HG03064 (cell line): ENCODE results near the gene TBATA.

ENCODE experiments used
- ATAC-seq: cut with Tn5 transposase; IDR thresholded peaks from one replicate; pipeline ENCODE4 v1.9.1; 2021; ENCODE audit warnings: low read depth; ENCODE audit not compliant: unreplicated experiment

TBATA gene

DNA sequence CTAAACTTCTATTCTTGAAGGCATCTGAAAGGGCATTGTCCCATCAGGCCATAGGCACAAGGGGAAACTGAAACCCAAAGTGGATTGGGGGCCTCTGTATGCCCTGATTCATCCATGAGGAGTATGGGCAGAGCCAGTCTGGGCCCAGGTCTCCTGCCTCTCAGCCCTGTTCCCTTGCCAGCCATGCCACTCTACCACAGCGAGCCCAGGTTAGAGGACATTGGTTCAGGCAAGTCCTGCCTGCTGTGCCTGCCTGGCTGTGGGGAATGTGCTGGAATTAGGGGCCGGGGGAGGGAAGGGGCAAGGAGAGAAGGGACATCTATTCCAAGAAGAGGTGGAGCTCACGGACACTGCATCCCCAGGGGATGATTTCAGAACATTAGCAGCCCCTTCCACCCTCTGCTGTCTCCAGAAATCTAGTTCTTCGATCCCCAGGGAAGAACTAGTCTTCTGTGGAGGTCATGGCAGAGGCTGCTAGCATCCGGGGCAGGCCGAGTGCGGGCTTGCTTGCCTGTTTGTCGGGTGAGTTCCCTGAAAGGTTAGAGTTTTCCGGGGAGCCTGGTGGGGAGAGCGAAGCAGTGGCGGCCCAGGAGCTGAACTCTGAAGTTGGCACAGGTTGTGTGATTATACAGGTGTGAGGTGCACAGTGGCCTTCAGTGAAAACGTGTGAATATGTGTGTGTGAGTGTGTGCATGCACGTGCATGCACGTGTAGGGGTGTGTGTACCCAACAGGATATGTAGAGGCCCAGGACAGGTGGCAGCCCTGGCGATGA, 37.8 kb downstream of the TBATA start:
- no peak for ATAC-seq

GRCh38 chr10:70745555-70745954, 39.6 kb downstream of the TBATA start:
- ATAC-seq, result no peak

GRCh38 chr10:70744617-70745143, 40.5 kb downstream of the TBATA start:
- ATAC-seq, result no peak

DNA sequence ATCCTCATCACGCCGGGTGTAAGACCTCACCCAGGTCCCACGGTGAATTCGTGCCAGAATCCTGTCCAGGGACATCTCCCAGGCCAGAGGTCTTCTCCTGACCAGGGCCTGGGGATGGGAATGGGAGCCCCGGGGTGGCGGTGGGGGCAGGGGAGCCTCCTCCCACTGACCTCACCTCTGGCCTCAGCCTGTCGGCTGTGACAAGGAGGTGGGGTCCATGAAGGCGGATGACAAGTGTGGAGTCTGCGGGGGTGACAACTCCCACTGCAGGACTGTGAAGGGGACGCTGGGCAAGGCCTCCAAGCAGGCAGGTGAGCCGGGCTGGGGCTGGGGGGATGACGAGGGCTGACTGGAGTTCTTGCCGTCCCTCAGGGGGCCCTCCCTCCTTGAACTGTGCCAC, 41.3 kb downstream of the TBATA start:
- no peak for ATAC-seq

DNA sequence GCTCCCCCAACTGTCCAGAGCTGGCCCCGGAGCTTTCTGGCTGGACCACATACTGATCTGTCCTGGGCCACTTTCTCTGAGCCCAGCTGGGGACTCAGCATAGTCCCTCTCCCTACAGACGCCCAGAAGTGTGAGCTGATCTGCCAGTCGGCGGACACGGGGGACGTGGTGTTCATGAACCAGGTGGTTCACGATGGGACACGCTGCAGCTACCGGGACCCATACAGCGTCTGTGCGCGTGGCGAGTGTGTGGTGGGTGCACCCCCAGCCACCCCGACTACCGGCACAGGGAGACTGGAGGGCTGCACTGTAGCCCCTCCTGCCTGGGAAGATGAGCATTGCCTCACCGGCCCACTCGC, 41.8 kb downstream of the TBATA start:
- no peak for ATAC-seq

- ATAC-seq, result no peak
These were observed 42.4 kb downstream of the TBATA start for GRCh38 chr10:70742537-70743429.

GRCh38 chr10:70740406-70741288, 44.5 kb downstream of the TBATA start:
- no peak for ATAC-seq

- no peak for ATAC-seq
These were observed 46.4 kb downstream of the TBATA start for GRCh38 chr10:70738761-70739121.

DNA sequence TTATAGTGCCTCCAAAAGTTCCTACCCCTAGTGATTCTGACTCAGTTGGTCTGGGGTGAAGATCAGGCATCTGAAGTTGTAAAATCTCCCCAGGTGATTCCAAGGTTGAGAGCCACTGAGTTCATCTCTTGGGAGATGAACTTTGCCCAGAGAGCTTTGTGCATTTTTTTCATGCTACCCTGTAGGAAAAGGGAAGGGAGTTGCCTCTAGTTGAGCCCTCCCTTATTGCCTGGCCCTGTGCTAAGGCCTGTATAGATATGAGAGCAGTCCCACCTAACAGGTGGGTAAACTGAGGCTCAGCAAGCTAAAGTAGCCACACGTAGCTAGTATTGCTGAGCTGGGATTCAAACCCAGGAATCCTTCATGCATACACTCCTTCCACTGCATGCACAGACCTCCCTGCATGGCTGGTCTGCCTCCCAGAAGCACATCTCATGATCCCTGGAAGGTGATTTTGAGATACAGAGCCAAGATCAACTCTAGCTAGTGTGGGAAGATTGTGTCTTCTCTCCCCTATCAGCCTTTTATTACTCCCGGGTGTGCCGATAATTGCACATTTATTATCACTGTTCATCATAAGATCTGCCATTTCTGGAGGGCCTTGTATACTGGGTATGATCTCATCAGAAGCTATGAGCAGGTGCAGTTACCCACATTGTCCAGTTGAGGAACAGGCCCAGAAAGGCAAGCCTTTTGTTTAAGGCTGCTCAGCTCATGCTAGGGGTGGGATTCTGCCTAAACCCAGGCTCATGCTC, 47.0 kb downstream of the TBATA start:
- no peak for ATAC-seq

DNA sequence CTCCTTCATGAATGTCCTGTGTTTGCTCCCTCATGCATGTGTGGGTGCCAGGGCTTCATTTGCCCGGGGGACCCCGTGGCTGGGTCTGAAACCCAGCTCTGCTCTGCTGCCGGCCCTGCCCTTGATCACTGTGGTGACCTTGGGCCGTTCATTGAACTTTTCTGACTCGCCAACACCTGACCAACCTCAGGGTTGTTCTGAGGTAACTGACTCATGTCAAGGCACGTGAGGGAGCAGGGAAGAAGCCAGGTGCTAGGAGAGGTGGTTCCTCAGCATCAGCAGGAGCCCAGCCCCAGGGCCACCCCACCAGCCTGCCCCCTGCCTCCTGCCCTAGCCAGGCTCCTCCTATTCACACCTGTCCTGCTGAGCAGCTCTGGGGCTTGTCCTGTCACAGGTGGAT, 47.9 kb downstream of the TBATA start:
- ATAC-seq, result no peak

DNA sequence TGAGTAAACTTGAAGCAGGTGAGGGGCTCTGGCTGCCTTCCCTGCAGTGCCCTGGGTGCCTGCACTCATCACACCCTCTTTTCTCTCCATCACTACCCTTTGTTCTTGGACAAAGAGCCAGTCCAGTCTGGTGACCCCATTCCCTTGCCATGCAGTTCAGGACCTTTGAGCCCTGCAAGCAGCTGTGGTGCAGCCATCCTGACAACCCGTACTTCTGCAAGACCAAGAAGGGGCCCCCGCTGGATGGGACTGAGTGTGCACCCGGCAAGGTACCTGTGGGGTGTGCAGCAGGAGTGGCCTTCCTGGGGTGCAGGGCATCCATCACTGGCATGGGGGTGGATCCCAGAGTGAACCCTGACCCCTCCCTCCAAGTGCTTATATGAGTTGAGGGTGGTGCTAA, 48.7 kb downstream of the TBATA start:
- no peak for ATAC-seq

DNA sequence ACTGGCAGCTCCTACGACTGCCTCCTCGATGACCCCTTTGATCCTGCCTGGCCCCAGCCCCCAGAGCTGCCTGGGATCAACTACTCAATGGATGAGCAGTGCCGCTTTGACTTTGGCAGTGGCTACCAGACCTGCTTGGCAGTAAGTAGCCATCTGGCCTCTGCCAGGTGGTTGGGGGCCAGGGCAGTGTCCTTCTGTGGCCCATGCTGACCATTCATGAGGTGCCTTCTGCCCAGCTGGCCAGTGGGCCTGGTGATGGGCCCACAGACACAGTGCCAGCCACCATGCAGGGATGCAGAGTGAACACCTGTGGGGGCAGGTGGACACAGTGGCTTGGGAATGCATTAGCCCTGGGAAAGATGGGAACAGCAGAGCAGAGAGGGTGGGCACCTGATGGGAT, 50.0 kb downstream of the TBATA start:
- ATAC-seq, result no peak

GRCh38 chr10:70733051-70733450, 52.1 kb downstream of the TBATA start:
- no peak for ATAC-seq

DNA sequence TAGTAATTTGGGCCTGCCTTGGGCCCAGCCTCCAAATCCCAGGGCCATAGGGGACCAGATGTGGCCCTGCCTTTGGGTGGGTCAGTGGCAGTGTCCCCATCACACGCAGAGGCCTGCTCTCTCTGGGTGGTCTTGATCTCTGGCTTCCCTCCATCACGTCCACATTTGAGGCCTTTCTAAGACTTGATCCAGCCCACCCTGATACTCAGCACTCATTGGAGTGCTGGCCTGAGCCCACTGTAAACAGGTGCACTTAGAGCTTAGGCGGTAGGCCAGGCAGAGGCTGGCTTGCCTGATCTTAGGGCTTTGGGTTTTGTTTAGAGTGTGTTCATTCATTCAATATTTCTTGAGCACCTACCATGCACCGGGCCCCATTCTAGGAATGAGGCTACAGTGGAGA, 52.6 kb downstream of the TBATA start:
- ATAC-seq, result no peak

DNA sequence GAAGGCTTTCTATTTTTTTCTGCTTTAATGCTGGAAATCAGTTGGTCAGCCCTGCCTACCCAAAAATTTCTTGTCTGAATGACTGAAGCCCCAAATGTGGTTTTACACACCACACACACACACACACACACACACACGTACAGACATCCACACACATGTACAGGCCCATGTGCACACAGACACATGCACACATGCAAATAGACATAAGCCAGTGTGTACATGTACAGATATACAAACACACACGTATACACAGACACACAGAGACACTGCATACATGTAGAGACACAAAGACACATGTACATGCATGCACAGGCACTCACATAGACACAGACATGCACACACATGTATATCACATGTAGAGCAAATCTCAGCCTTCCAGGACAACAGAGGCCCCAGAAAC, 54.2 kb downstream of the TBATA start:
- no peak for ATAC-seq

DNA sequence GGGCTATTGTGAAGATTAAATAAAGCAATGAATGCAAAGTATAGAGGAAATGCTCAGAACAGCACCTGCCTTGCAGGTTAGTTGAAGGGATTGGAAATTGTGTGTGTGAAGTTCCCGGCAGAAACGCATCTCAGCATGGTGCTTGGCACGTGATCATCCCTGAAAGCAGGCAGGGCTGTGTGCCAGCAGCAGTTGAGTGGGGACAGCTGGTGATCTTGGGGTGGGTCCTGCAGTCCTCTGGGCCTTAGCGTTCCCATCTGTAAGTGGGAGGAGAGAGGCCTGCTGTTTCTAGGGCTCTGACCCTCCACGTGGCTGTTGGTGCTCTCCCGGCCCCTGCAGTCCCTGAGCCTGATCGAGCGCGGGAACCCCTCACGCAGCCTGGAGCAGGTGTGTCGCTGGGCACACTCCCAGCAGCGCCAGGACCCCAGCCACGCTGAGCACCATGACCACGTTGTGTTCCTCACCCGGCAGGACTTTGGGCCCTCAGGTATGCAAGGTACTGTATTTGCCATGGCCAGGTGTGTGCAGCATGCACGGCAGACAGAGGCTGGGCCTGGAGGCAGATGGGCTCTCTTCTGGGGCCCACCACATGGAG, 55.3 kb downstream of the TBATA start:
- ATAC-seq, result no peak

- no peak for ATAC-seq
These were observed 56.8 kb downstream of the TBATA start for GRCh38 chr10:70728328-70728727.

DNA sequence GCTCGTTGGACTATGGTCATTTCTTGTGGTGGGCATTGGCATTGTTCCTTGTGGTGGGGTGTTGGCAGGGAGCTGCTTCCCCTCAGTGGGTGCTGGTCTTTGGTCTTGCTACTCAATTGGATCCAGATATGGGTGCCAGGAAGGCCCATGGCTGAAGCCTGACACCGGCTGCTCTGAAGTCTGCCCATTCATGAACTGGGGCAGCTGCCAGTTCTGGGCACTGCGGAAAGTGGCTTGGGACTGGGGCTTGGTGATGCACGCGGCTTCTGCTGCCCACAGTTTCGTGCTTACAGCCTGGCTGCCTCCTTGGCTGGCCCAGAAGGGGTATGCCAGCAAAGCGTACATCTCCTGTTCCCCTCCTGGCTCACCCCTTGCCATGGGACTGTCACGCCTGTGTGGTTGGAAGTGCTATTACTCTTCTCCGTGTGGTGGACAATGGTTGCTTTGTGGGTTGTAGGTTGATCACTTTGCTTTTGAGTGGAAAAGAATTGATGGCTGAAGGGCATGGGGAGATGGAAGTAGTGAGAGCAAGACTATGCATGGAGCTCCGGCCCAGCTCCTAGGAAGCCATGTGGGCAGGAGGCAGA, 58.2 kb downstream of the TBATA start:
- no peak for ATAC-seq

- no peak for ATAC-seq
These were observed 61.4 kb downstream of the TBATA start for GRCh38 chr10:70723771-70724170.
